ENCODE data around the gene SPSB1. TPM values are rescaled to one million over a fixed set of nuclear protein-coding genes. Genes with fewer than 3 reads are reported as not detected.

Gene SPSB1
- total RNA-seq, 1 donor from 2014 or later, result 20.8 TPM

GRCh38 chr1:9313576-9313975, 20.9 kb downstream of the SPSB1 start:
- DNase-seq (ENCODE audit: low read depth), result no peak
- no peak for TF ChIP-seq CTCF (conservative IDR thresholded peaks at IDR 0.05; ENCODE audit: low read depth, low read length)
- H3K4me3 ChIP-seq (ENCODE audit: low read depth, low read length), result no peak overlapping the region

GRCh38 chr1:9314111-9314510, 21.4 kb downstream of the SPSB1 start:
- no peak overlapping the region for H3K4me3 ChIP-seq (ENCODE audit: low read depth, low read length)
- TF ChIP-seq CTCF (conservative IDR thresholded peaks at IDR 0.05; ENCODE audit: low read depth, low read length), result no peak
- no peak for DNase-seq (ENCODE audit: low read depth)

- TF ChIP-seq CTCF (conservative IDR thresholded peaks at IDR 0.05; ENCODE audit: low read depth, low read length), result no peak
- no peak for DNase-seq (ENCODE audit: low read depth)
These were observed 22.2 kb downstream of the SPSB1 start for GRCh38 chr1:9314711-9315379.

GRCh38 chr1:9315411-9316079, 22.9 kb downstream of the SPSB1 start:
- H3K4me3 ChIP-seq (ENCODE audit: low read depth, low read length), result no peak overlapping the region
- peak; percentile 63 for DNase-seq (ENCODE audit: low read depth)
- no peak for TF ChIP-seq CTCF (conservative IDR thresholded peaks at IDR 0.05; ENCODE audit: low read depth, low read length)

More at GRCh38 chr1:9314711-9315379, 22.2 kb downstream of the SPSB1 start:
- no peak overlapping the region for H3K4me3 ChIP-seq (ENCODE audit: low read depth, low read length)

- TF ChIP-seq CTCF (conservative IDR thresholded peaks at IDR 0.05; ENCODE audit: low read depth, low read length), result no peak
- no peak for DNase-seq (ENCODE audit: low read depth)
- no peak overlapping the region for H3K4me3 ChIP-seq (ENCODE audit: low read depth, low read length)
These were observed 23.4 kb downstream of the SPSB1 start for GRCh38 chr1:9316080-9316444.

GRCh38 chr1:9316512-9316911, 23.8 kb downstream of the SPSB1 start:
- TF ChIP-seq CTCF (conservative IDR thresholded peaks at IDR 0.05; ENCODE audit: low read depth, low read length), result no peak
- H3K4me3 ChIP-seq (ENCODE audit: low read depth, low read length), result no peak overlapping the region
- DNase-seq (ENCODE audit: low read depth), result no peak

- H3K4me3 ChIP-seq (ENCODE audit: low read depth, low read length), result no peak overlapping the region
- no peak for TF ChIP-seq CTCF (conservative IDR thresholded peaks at IDR 0.05; ENCODE audit: low read depth, low read length)
- no peak for DNase-seq (ENCODE audit: low read depth)
These were observed 24.4 kb downstream of the SPSB1 start for GRCh38 chr1:9317072-9317471.

Measured in epithelial cell of proximal tubule (primary cell).